Mucosa of descending colon (tissue), 3 donors: ENCODE data around the gene DOCK4. TPM values are rescaled to one million over a fixed set of nuclear protein-coding genes. Genes with fewer than 3 reads are reported as not detected.

ENCODE experiments used
- ATAC-seq: fragments of 200-7000 bp; cut with Tn5 transposase; one replicate; pipeline ENCODE4 v1.9.1; 2020; ENCODE audit warnings: mild to moderate bottlenecking, moderate library complexity
- DNase-seq, 3 donors: peaks; one replicate each; pipeline ENCODE4 v3.0.0-alpha.2; 2020
- H3K36me3 ChIP-seq: fragments of 200-600 bp; one replicate; pipeline ENCODE4 v1.8.0; 2021; ENCODE audit warnings: low read depth, mild to moderate bottlenecking
- H3K4me1 ChIP-seq: fragments of 200-600 bp; one replicate; pipeline ENCODE4 v1.8.0; 2021; ENCODE audit warnings: low read depth, mild to moderate bottlenecking
- H3K4me3 ChIP-seq: fragments of 200-600 bp; one replicate; pipeline ENCODE4 v1.8.0; 2021; ENCODE audit warnings: mild to moderate bottlenecking
- H3K9me3 ChIP-seq: fragments of 200-600 bp; one replicate; pipeline ENCODE4 v1.8.0; 2021; ENCODE audit warnings: mild to moderate bottlenecking
- intact Hi-C, 2 donors: fragments of 100-400 bp; cut with DNase I in 1 of 2; cut with micrococcal nuclease in 1 of 2; formaldehyde crosslinking; loops; one replicate each; pipeline versions ENCODE4 v1.11.0 to v1.11.1; 2022; cut with DNase I, micrococcal nuclease
- total RNA-seq, 3 donors: library from RNA; stranded (reverse); fragmentation: NEBNext Ultra II Directional in 2 of 3; extraction: Animal tissue kit (Norgen Biotek cat#: 25700) in 2 of 3; gene quantifications; one replicate each; pipeline versions ENCODE4 v1.2.1 to v1.2.4, GENCODE V29; 2021 to 2023
- TF ChIP-seq, protein P1 (sequence below): fragments of 200-600 bp; IDR thresholded peaks from one replicate; pipeline ENCODE4 v1.8.0; 2022; ENCODE audit warnings: antibody characterized with exemption, mild to moderate bottlenecking
- donor health status: DM: no; HTN: no; CAD: no; lungs with moderate emphysema.
- donor health status: DM: no; HTN: no; CAD: no.
- donor health status: DM: no; HTN: yes; CAD: no.

DOCK4 gene
- total RNA-seq, 3 donors from 2014 or later: 9.2 to 18.4 (median 12.7) TPM

DNA sequence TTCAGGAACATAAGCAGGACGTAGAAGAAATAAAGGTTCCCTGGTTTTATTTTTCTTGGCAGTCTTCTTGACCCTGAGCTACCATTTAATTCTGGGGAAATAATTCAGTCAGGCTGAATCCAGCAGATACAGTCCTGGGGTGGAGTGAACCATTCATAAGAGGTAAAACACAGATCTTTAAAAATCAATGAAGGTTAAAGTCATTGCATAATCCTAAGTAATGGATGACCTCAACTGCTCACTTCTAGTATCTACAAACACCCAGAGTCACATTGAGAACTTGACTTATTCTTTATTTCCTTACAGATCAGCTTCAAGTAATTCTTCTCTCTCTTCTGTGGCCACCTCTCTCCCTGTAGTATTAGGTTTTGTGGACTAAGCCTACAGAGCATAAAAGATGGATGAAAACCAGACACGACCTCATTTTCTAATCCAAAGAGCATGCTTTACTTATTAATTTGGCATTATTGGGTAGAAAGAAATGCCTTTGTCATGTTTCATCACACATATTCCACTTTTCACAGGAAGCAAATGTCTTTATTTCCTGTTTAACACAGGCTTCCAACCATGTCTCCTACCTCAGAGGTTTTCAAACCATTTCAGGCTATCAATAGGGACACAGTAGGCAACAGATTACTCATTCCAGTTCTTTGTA is 461.6 kb downstream of the DOCK4 start:
- no peak overlapping the region for H3K4me3 ChIP-seq
- H3K9me3 ChIP-seq: no peaks in the 10 kb centered on the region
- TF ChIP-seq, protein P1, sequence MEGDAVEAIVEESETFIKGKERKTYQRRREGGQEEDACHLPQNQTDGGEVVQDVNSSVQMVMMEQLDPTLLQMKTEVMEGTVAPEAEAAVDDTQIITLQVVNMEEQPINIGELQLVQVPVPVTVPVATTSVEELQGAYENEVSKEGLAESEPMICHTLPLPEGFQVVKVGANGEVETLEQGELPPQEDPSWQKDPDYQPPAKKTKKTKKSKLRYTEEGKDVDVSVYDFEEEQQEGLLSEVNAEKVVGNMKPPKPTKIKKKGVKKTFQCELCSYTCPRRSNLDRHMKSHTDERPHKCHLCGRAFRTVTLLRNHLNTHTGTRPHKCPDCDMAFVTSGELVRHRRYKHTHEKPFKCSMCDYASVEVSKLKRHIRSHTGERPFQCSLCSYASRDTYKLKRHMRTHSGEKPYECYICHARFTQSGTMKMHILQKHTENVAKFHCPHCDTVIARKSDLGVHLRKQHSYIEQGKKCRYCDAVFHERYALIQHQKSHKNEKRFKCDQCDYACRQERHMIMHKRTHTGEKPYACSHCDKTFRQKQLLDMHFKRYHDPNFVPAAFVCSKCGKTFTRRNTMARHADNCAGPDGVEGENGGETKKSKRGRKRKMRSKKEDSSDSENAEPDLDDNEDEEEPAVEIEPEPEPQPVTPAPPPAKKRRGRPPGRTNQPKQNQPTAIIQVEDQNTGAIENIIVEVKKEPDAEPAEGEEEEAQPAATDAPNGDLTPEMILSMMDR: no peak
- DNase-seq (no peak), ATAC-seq (no peak)
- H3K36me3 ChIP-seq: no peaks in the 10 kb centered on the region
- intact Hi-C loops: loop anchor here in 1 of 2 donors (10.0 kb wide), 1 partner anchor 750 kb away; no protein-coding TSS in a partner anchor
- H3K4me1 ChIP-seq: no peaks in the 10 kb centered on the region

DNA sequence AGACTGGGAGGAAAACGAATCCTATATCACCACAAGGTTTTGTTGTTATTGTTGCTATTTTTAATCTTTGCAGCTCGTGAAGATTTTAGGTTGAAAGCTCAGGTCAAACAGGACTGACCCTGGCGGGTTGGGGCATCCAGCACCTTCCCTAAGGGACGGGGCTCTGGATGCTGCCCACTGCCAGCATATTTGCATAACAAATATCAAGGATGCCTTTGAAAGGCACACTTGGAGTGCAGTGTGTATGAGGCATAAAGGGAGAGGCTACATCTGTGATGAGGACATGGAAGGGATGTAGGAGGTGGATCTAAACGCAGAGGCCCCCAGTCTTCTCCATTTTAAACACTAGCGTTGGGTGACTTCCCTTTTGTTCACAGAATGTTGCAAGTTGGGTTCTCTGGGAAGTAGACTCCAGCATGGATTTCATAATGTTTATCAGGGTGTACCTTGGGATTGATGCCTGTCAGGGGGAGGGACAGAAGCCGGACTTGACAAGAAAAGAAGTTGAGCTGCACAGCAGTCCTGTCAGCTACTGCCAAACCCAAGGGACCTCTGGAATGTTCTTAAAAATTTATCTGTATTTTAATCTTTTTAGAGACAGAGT is 462.9 kb downstream of the DOCK4 start:
- Histone ChIP-seq H3K36me3 (no peaks in the 10 kb centered on the region), H3K4me3 (no peak overlapping the region), H3K9me3 (no peaks in the 10 kb centered on the region), H3K4me1 (no peaks in the 10 kb centered on the region)
- ATAC-seq (no peak), DNase-seq (no peak)
- intact Hi-C loops: loop anchor here in 1 of 2 donors (10.0 kb wide), 1 partner anchor 751 kb away; no protein-coding TSS in a partner anchor
- TF ChIP-seq, protein P1: no peak

DNA sequence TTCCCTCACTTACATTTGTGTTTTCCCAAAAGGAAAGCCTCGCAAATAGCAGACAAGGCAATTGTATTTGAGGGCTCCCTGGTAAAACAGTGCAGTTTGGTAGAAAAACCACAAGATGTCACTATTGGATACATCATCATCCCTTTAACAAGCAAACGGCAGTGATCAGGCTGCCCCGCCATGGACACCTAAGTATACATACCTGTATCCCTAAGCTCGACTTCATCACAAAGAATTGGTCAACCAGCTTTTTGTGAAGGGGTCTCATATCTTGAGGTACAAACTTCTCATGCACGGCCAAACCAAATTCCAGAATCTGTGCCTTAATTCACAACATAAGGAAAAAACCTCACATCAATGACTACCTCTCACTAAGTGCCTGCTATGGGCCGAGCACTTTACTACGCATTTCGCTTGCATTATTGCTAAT is 464.4 kb downstream of the DOCK4 start:
- DNase-seq (peak in 2 of 3 donors; percentile 32 to 63), ATAC-seq (peak; percentile 95)
- Histone ChIP-seq H3K4me1 (no peaks in the 10 kb centered on the region), H3K36me3 (no peaks in the 10 kb centered on the region), H3K4me3 (no peak overlapping the region), H3K9me3 (no peaks in the 10 kb centered on the region)
- intact Hi-C loops: loop anchor here in 1 of 2 donors (10.0 kb wide), 1 partner anchor 753 kb away; no protein-coding TSS in a partner anchor
- TF ChIP-seq, protein P1: peak; percentile 62

DNA sequence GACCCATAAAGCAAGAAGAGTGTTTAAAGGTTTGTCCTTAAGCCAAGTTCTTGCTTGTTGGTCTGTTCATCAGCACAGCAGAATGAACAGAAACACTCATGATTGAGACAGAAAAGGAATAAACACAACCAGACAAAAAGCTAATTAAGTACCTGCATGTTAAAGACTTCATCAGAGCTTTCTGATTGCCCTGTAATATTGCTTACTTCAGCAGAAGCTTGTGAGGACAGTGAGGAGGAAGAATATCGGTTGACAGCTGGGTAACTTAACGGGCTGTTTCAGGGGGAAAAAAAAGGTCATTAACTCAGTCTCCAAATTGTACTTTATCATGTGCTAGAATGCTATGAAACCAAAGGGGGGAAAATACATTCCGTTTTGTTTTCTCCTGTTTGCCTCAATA is 465.3 kb downstream of the DOCK4 start:
- no peak for ATAC-seq
- intact Hi-C loops: loop anchor here in 1 of 2 donors (10.0 kb wide), 1 partner anchor 754 kb away; no protein-coding TSS in a partner anchor
- TF ChIP-seq, protein P1: no peak
- H3K9me3 ChIP-seq: no peaks in the 10 kb centered on the region
- no peaks in the 10 kb centered on the region for H3K4me1 ChIP-seq
- no peak for DNase-seq
- no peak overlapping the region for H3K4me3 ChIP-seq
- no peaks in the 10 kb centered on the region for H3K36me3 ChIP-seq

DNA sequence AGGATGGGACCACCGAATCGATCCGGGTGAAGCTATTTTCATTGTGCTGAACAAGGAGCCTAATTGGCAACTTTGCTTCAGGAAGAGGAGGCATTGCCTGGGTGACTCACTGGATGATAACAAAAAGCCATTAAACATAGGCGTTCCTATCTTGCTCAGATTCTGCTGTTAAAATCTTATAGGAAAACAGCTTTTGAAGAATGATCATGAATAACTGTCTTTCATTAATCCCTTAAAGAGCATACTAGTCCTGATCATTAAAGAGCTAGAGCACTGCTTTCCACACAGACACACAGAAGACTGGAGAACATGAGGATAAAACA is 469.7 kb downstream of the DOCK4 start:
- no peak for DNase-seq
- Histone ChIP-seq H3K4me1 (no peaks in the 10 kb centered on the region), H3K36me3 (no peaks in the 10 kb centered on the region), H3K9me3 (no peaks in the 10 kb centered on the region), H3K4me3 (no peak overlapping the region)
- ATAC-seq: peak; percentile 72
- TF ChIP-seq, protein P1: no peak
- intact Hi-C loops: no loop called here
